ENCODE results near the gene POU5F1. TPM values are rescaled to one million over a fixed set of nuclear protein-coding genes. Genes with fewer than 3 reads are reported as not detected.

POU5F1 gene
- total RNA-seq, result 0.38 and 3.4 TPM in 2 replicates

GRCh38 chr6:31170600-31170881, at the start of gene POU5F1:
Gene POU5F1, minus strand, starts transcription at chr6:31170682. Its CDS starts 62 bp downstream, at chr6:31170620.

DNA sequence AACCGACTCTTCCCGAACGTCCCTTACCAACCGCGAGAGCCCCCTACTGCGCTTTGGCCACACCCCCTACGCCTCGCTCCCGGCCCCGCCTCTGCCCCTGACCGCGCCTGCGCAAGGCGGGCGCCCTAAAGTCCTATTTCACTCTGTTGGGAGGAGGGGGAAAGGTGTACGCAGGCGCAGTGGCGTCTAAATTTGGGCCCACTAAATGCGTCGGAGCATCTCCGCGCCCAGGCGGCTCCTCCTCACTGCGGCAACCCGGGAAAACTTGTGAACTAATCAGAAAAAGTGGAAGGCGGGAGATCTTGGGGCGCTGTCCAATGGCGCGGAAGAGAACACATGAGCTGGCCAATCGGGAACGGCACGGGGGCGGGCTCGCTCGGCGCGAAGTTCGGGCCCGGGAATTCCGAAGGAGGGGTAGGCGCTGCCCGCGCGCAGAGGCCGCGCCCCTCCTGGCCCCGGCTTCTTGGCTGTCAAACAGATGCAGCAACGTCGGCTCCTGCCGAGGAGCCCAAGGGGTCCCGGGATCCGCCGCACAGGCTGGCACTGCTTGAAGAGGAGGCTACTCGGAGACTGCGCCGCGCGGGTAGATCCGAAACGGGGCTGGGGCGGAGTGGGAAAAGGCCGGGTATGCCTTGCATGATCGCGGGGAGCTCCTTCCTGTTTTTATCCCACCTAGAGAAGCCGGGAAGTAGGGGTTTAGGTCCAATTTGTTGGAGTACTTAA, 12.2 kb downstream of the POU5F1 start, which contains the start of gene TCF19:
TSS of gene TCF19 (plus strand) at position 450 of the 723 bp plus-strand sequence. CDS start 881 bp downstream, outside the sequence.

GRCh38 chr6:31157513-31158139, 12.9 kb downstream of the POU5F1 start, which contains the start of gene CCHCR1:
Gene CCHCR1, minus strand, starts transcription at chr6:31157802. Its CDS starts 202 bp downstream, at chr6:31157600.

GRCh38 chr6:31138982-31139381, 31.5 kb downstream of the POU5F1 start, which contains the start of gene PSORS1C2:
Gene PSORS1C2, minus strand, starts transcription at chr6:31139066. Its CDS starts 40 bp downstream, at chr6:31139026.

DNA sequence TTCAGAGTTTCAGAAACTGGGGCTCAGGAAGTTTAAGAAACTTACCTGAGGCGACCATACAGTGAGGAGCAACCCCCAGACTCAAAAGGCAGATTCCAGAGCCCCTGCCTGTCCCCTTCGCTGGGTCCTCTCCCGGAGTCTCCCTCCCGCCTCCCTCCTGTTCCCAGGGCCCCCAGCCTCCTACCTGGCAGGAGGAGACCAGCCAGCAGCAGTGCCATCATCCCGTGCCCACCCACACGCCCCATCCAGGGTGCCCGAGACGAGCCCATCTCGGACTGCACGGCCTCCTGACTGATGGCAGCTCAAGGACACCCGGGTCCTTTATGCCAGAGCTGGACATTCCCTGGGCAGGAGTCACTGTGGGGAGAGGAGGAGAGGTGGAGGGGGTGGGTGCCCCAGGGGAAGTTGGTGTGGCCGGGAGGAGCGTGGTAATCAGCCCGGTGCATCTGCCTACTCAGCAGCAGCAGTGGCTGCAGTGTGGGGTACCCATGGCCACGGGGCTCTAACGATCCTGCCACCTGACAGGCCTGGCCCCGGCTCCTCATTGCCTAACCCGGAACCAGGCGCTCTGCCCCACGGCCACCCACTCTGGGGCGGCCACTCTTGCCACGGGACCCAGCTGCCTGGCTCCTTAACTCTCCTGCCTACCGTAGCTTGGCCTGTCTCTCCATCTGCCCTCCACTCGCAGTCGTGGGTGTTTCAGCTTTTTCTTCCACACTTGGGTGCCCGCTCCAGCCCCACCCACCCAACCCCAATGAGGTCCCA, 50.1 kb downstream of the POU5F1 start, which contains the start of gene CDSN:
TSS of gene CDSN (minus strand) at position 296 of the 765 bp plus-strand sequence. CDS start at position 269, 27 bp downstream.

GRCh38 chr6:31114541-31114878, 56.0 kb downstream of the POU5F1 start, which contains the start of gene PSORS1C1:
Gene PSORS1C1, plus strand, starts transcription at chr6:31114800. Its CDS starts 14,833 bp downstream, at chr6:31129633.

Other genes starting within 250 kb of the POU5F1 start
- gene SFTA2, start 238.5 kb downstream of the POU5F1 start, total RNA-seq, result not detected in 2 replicates
- gene MUCL3, start 229.7 kb downstream of the POU5F1 start, total RNA-seq, result not detected in 2 replicates
- not detected in 2 replicates for gene MUC21, start 187.0 kb downstream of the POU5F1 start, total RNA-seq
- gene MUC22, start 160.2 kb downstream of the POU5F1 start, total RNA-seq, result not detected in 2 replicates
- gene C6orf15, start 58.1 kb downstream of the POU5F1 start, total RNA-seq, result not detected in 2 replicates
- 0.19 and 1.7 TPM in 2 replicates for gene PSORS1C1, start 55.9 kb downstream of the POU5F1 start, total RNA-seq
- gene CDSN, start 50.2 kb downstream of the POU5F1 start, total RNA-seq, result under 0.01 TPM in 1 of 2 replicates, not detected in the other
- gene PSORS1C2, start 31.6 kb downstream of the POU5F1 start, total RNA-seq, result not detected in 2 replicates
- gene CCHCR1, start 12.9 kb downstream of the POU5F1 start, total RNA-seq, result 14.7 and 19.0 TPM in 2 replicates
- 3.7 and 42.6 TPM in 2 replicates for gene TCF19, start 12.1 kb downstream of the POU5F1 start, total RNA-seq
- gene HLA-C, start 101.4 kb upstream of the POU5F1 start, total RNA-seq, result 118 and 135 TPM in 2 replicates
- 116 and 206 TPM in 2 replicates for gene HLA-B, start 186.5 kb upstream of the POU5F1 start, total RNA-seq
- gene MICA, start 232.9 kb upstream of the POU5F1 start, total RNA-seq, result 45.1 and 62.3 TPM in 2 replicates